Activated CD4-positive, alpha-beta T cell treated with anti-CD3 and anti-CD28 coated beads for 1 hour (primary cell): ENCODE results near the gene CTSK.
"Not testable (repeated sequence)": the region's sequence is repeated elsewhere in the genome, so short reads cannot be mapped to it uniquely, and the experiment has no call there.

ENCODE experiments used
- DNase-seq: peaks from one replicate; pipeline ENCODE4 v3.0.0-alpha.2; 2020

CTSK gene

GRCh38 chr1:150805899-150806298 lies 2.2 kb downstream of the CTSK start:
- DNase-seq: no peak

- DNase-seq: no peak
These were observed 3.4 kb downstream of the CTSK start for GRCh38 chr1:150804671-150805070.

GRCh38 chr1:150799089-150799488 lies 9.0 kb downstream of the CTSK start:
- DNase-seq: no peak

GRCh38 chr1:150798525-150798924 lies 9.5 kb downstream of the CTSK start:
- no peak for DNase-seq

GRCh38 chr1:150796374-150796773 lies 11.7 kb downstream of the CTSK start:
- no peak for DNase-seq

GRCh38 chr1:150793778-150794177 lies 14.3 kb downstream of the CTSK start:
- not testable (repeated sequence) for DNase-seq

GRCh38 chr1:150793221-150793620 lies 14.8 kb downstream of the CTSK start:
- DNase-seq: no peak

- no peak for DNase-seq
These were observed 16.5 kb downstream of the CTSK start for GRCh38 chr1:150791585-150791984.

GRCh38 chr1:150789396-150789795 lies 18.7 kb downstream of the CTSK start:
- DNase-seq: no peak

GRCh38 chr1:150788946-150789345 lies 19.1 kb downstream of the CTSK start:
- DNase-seq: no peak

- DNase-seq: no peak
These were observed 20.6 kb downstream of the CTSK start for GRCh38 chr1:150787455-150787854.

- no peak for DNase-seq
These were observed 27.6 kb downstream of the CTSK start for GRCh38 chr1:150780510-150780909.

- DNase-seq: no peak
These were observed 29.7 kb downstream of the CTSK start for GRCh38 chr1:150778409-150778808.

- no peak for DNase-seq
These were observed 30.5 kb downstream of the CTSK start for GRCh38 chr1:150777544-150777943.

GRCh38 chr1:150775931-150776505 lies 32.0 kb downstream of the CTSK start:
- DNase-seq: not testable (repeated sequence)

- no peak for DNase-seq
These were observed 32.8 kb downstream of the CTSK start for GRCh38 chr1:150775276-150775675.

- no peak for DNase-seq
These were observed 35.7 kb downstream of the CTSK start for GRCh38 chr1:150772326-150772725.

GRCh38 chr1:150767704-150768103 lies 40.4 kb downstream of the CTSK start:
- not testable (repeated sequence) for DNase-seq

- DNase-seq: not testable (repeated sequence)
These were observed 42.1 kb downstream of the CTSK start for GRCh38 chr1:150765977-150766301.

GRCh38 chr1:150765296-150765976 lies 42.6 kb downstream of the CTSK start, which contains the start of gene CTSS:
Gene CTSS (minus strand): TSS chr1:150765778. CDS start chr1:150764763, 1,015 bp downstream.
- no peak for DNase-seq

- DNase-seq: no peak
These were observed 43.4 kb downstream of the CTSK start for GRCh38 chr1:150764617-150765101.

GRCh38 chr1:150763018-150763417 lies 45.0 kb downstream of the CTSK start:
- no peak for DNase-seq

GRCh38 chr1:150762552-150762951 lies 45.5 kb downstream of the CTSK start:
- no peak for DNase-seq

GRCh38 chr1:150761801-150762200 lies 46.3 kb downstream of the CTSK start:
- DNase-seq: no peak

GRCh38 chr1:150760013-150760412 lies 48.0 kb downstream of the CTSK start:
- DNase-seq: no peak
